HepG2 (cell line): ENCODE data around the gene PCNX1. TPM values are rescaled to one million over a fixed set of nuclear protein-coding genes. Genes with fewer than 3 reads are reported as not detected.

Experiments used
- AFF4 ChIP-seq: sonication (generic); formaldehyde crosslinking; IDR thresholded peaks from 2 replicates; pipeline ENCODE4 v1.4.0; 2020; ENCODE audit warnings: missing genetic modification reagents
- ETV6 ChIP-seq: sonication (generic); formaldehyde crosslinking; conservative IDR thresholded peaks from 2 replicates; pipeline ENCODE4 v1.4.0; 2020; ENCODE audit warnings: missing genetic modification reagents
- EZH2 ChIP-seq: conservative IDR thresholded peaks from 2 replicates; pipeline ENCODE4 v1.6.1; 2012; ENCODE audit warnings: mild to moderate bottlenecking, low read depth, low read length, moderate library complexity
- HOXD1 ChIP-seq: sonication (generic); formaldehyde crosslinking; IDR thresholded peaks from 2 replicates; pipeline ENCODE4 v1.5.0; 2020; ENCODE audit warnings: missing genetic modification reagents
- KDM1A ChIP-seq: IDR thresholded peaks from 2 replicates; pipeline ENCODE4 v1.6.1; 2016; ENCODE audit warnings: missing compliant biosample characterization
- KDM5A ChIP-seq: fragments of 200-600 bp; sonication (generic); IDR thresholded peaks from 2 replicates; pipeline ENCODE4 v1.7.0; 2018; ENCODE audit warnings: antibody characterized with exemption, mild to moderate bottlenecking, low read length, borderline replicate concordance
- MZF1 ChIP-seq: sonication (generic); formaldehyde crosslinking; IDR thresholded peaks from 2 replicates; pipeline ENCODE4 v1.8.1; 2023; ENCODE audit warnings: mild to moderate bottlenecking, missing genetic modification reagents, borderline replicate concordance
- NCOA2 ChIP-seq: sonication (generic); formaldehyde crosslinking; IDR thresholded peaks from 2 replicates; pipeline ENCODE4 v1.8.0; 2022; ENCODE audit warnings: inconsistent platforms
- PPARG ChIP-seq: conservative IDR thresholded peaks from 2 replicates; pipeline ENCODE4 v1.6.1; 2016; ENCODE audit warnings: missing biosample characterization, missing genetic modification reagents
- SNAPC5 ChIP-seq: sonication (generic); formaldehyde crosslinking; IDR thresholded peaks from 2 replicates; pipeline ENCODE4 v1.8.1; 2023; ENCODE audit warnings: mild to moderate bottlenecking, missing genetic modification reagents, borderline replicate concordance
- SOX13 ChIP-seq, 3 experiments: fragments of 450-650 bp in 1 of 3; sonication (generic) in 1 of 3; formaldehyde crosslinking in 1 of 3; IDR thresholded peaks in 2 of 3; conservative IDR thresholded peaks in 1 of 3; 2 replicates each; pipeline versions ENCODE4 v1.5.0 to v1.6.1; 2016 to 2020; ENCODE audit warnings: antibody characterized with exemption in 1 of 3, mild to moderate bottlenecking in 1 of 3, missing compliant biosample characterization in 1 of 3, missing genetic modification reagents in 1 of 3, moderate library complexity in 1 of 3
- SRSF9 ChIP-seq: fragments of 200-400 bp; formaldehyde crosslinking; IDR thresholded peaks from 2 replicates; pipeline ENCODE4 v1.6.1; 2018; ENCODE audit warnings: borderline replicate concordance, mild to moderate bottlenecking, low read depth, low read length; ENCODE audit not compliant: insufficient read depth, poor library complexity, severe bottlenecking
- TEAD3 ChIP-seq: optimal IDR thresholded peaks from 2 replicates; pipeline ENCODE3; 2016; ENCODE audit warnings: borderline replicate concordance
- TIGD3 ChIP-seq: sonication (generic); formaldehyde crosslinking; IDR thresholded peaks from 2 replicates; pipeline ENCODE4 v1.5.1; 2020; ENCODE audit warnings: mild to moderate bottlenecking, missing genetic modification reagents, borderline replicate concordance
- UBTF ChIP-seq: sonication (generic); formaldehyde crosslinking; IDR thresholded peaks from 2 replicates; pipeline ENCODE4 v1.4.0; 2020; ENCODE audit warnings: mild to moderate bottlenecking, missing genetic modification reagents
- ZNF253 ChIP-seq: sonication (generic); formaldehyde crosslinking; IDR thresholded peaks from 2 replicates; pipeline ENCODE4 v1.8.0; 2022; ENCODE audit warnings: mild to moderate bottlenecking, missing genetic modification reagents, borderline replicate concordance
- ZNF549 ChIP-seq: sonication (generic); formaldehyde crosslinking; IDR thresholded peaks from 2 replicates; pipeline ENCODE4 v1.5.0; 2020; ENCODE audit warnings: missing genetic modification reagents
- ZNF607 ChIP-seq: sonication (generic); formaldehyde crosslinking; IDR thresholded peaks from 2 replicates; pipeline ENCODE4 v1.5.1; 2020; ENCODE audit warnings: missing genetic modification reagents, mild to moderate bottlenecking, borderline replicate concordance
- ZNF678 ChIP-seq: sonication (generic); formaldehyde crosslinking; IDR thresholded peaks from 2 replicates; pipeline ENCODE4 v1.4.0; 2020; ENCODE audit warnings: mild to moderate bottlenecking, missing genetic modification reagents
- polyA plus RNA-seq, 8 experiments: library from polyadenylated mRNA; depleted of rRNA in 3 of 8; stranded (reverse) in 7 of 8; unstranded in 1 of 8; fragments of >200 nt; fragmentation: Illumina TruSeq in 4 of 8; extraction: Trizol in 4 of 8; gene quantifications; 2 replicates each; pipeline versions ENCODE4 v1.2.1 to v1.2.3, GENCODE V29; 2011 to 2016; ENCODE audit warnings: low read depth in 4 of 8, missing spikeins in 1 of 8, mixed read lengths in 1 of 8; ENCODE audit not compliant: insufficient read depth in 1 of 8
- total RNA-seq, 5 experiments: library from RNA; depleted of rRNA; stranded (reverse); fragments of >200 nt; fragmentation: Illumina TruSeq; extraction: Trizol; gene quantifications; 2 replicates each; pipeline ENCODE4 v1.2.3, GENCODE V29; 2016; ENCODE audit warnings: low read depth in 1 of 5
- TF ChIP-seq, protein P1 (sequence below): IDR thresholded peaks from 2 replicates; pipeline ENCODE4 v1.6.1; 2016; ENCODE audit warnings: low read depth, borderline replicate concordance
- TF ChIP-seq, protein P2 (sequence below): sonication (generic); IDR thresholded peaks from 2 replicates; pipeline ENCODE4 v1.6.1; 2016; ENCODE audit warnings: low read depth, borderline replicate concordance

Gene PCNX1
- total and polyA plus RNA-seq, 2 of the 13 experiments (the other 11 are each of a cell fraction or from before 2014, with no cell fraction given) = 24.9 to 30.3 TPM

DNA sequence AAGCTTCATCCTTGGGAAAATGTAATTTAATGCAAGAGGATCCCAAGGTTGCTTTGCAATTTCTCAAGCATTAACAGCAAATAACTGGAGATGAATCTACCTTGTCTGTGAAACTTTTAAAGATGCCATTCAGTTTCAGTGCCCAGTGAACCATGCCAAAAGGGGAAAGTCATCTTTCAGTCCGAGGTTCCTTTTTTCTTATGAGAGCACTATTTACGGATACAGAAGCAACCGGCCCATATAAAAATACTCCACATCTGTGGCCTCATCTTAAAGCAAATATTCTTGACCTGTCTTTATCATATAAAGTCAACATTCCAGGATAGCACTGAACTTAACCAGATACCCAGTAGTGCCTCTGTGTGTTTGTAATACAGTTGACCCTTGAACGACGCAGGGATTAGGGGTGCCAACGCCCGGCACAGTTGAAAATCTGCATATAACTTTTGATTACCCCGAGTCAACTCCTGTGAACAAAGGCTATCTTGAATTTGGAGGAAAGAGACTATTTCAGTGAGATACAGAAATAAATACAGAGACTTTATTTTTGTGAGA lies 209.4 kb downstream of the PCNX1 start (continued):
- TF ChIP-seq, protein P1, sequence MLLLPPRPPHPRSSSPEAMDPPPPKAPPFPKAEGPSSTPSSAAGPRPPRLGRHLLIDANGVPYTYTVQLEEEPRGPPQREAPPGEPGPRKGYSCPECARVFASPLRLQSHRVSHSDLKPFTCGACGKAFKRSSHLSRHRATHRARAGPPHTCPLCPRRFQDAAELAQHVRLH (CRISPR knock-in tag) = no peak
- TF ChIP-seq ZNF253 (CRISPR knock-in tag) = no peak
- no peak for TF ChIP-seq ZNF678 (CRISPR knock-in tag)
- TF ChIP-seq HOXD1 (CRISPR knock-in tag) = no peak
- no peak for TF ChIP-seq KDM5A
- TF ChIP-seq TIGD3 (CRISPR knock-in tag) = no peak
- TF ChIP-seq SNAPC5 = no peak
- no peak for TF ChIP-seq ZNF549
- no peak for TF ChIP-seq SOX13 (IDR thresholded peaks at IDR 0.05)
- TF ChIP-seq SOX13 (CRISPR knock-in tag; conservative IDR thresholded peaks at IDR 0.05 in 1 of 2, IDR thresholded peaks at IDR 0.05 in 1 of 2) = peak in 1 of 2 experiments; percentile 71; a peak in 2 of 4 replicates
- no peak for TF ChIP-seq EZH2
- no peak for TF ChIP-seq UBTF (CRISPR knock-in tag)
- TF ChIP-seq ZNF607 (CRISPR knock-in tag) = no peak
- TF ChIP-seq NCOA2 (CRISPR knock-in tag) = peak; percentile 74
- TF ChIP-seq ETV6 (CRISPR knock-in tag) = no peak
- peak; percentile 76 for TF ChIP-seq PPARG (CRISPR knock-in tag)
- no peak for TF ChIP-seq AFF4
- TF ChIP-seq SRSF9 = no peak
- peak; percentile 80 for TF ChIP-seq TEAD3
- TF ChIP-seq, protein P2, sequence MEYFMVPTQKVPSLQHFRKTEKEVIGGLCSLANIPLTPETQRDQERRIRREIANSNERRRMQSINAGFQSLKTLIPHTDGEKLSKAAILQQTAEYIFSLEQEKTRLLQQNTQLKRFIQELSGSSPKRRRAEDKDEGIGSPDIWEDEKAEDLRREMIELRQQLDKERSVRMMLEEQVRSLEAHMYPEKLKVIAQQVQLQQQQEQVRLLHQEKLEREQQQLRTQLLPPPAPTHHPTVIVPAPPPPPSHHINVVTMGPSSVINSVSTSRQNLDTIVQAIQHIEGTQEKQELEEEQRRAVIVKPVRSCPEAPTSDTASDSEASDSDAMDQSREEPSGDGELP = no peak
- TF ChIP-seq MZF1 (CRISPR knock-in tag) = no peak
- TF ChIP-seq KDM1A (CRISPR knock-in tag) = no peak
